Endothelial cell of umbilical vein (primary cell): ENCODE results near the gene SCAF8.

Experiments used
- CTCF ChIP-seq, 2 donors: IDR thresholded peaks; 1 replicate in 1 of 2; 2 replicates in 1 of 2; pipeline ENCODE4 v1.5.1; 2011; ENCODE audit warnings: low read length in 2 of 2, mild to moderate bottlenecking in 2 of 2, moderate library complexity in 2 of 2, control low read depth in 1 of 2, inconsistent platforms in 1 of 2, low read depth in 1 of 2; ENCODE audit not compliant: insufficient read depth in 1 of 2; ENCODE audit errors: extremely low read depth in 1 of 2
- EZH2 ChIP-seq: IDR thresholded peaks from 2 replicates; pipeline ENCODE4 v1.6.1; 2012; ENCODE audit warnings: borderline replicate concordance, low read depth, mild to moderate bottlenecking, moderate library complexity, low read length, inconsistent platforms; ENCODE audit not compliant: severe bottlenecking
- FOS ChIP-seq: IDR thresholded peaks from 2 replicates; pipeline ENCODE4 v1.6.1; 2011; ENCODE audit warnings: mild to moderate bottlenecking, low read length, moderate library complexity, borderline replicate concordance; ENCODE audit not compliant: insufficient read depth
- POLR2A ChIP-seq: IDR thresholded peaks from 2 replicates; pipeline ENCODE4 v1.6.1; 2012; ENCODE audit warnings: low read depth, mild to moderate bottlenecking, control low read depth, low read length
- POLR2AphosphoS5 ChIP-seq: IDR thresholded peaks from 2 replicates; pipeline ENCODE4 v1.6.1; 2012; ENCODE audit warnings: low read depth, mild to moderate bottlenecking, control low read depth, low read length, moderate library complexity; ENCODE audit not compliant: insufficient read depth

DNA sequence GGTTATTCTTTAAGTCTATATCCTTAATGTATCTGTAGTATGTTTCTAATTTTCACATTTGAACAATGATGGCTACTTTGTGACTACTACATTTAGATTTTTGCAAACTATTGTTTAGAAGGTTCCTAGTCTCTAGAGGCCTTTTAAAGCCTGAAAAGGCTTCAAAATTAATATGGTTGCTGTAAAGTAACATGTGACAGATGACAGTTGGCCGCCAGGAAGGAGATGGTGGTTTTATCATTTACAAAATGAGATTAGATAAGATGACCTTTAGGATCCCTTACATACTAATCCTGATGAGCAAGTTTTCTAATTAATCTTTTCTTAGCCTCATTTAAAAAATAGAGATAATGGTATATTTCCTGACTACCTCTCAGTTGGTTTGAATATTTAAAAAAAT is 18.8 kb downstream of the SCAF8 start:
- no peak for TF ChIP-seq CTCF (IDR thresholded peaks at IDR 0.05; ENCODE audit: extremely low read depth in 1 of 2, insufficient read depth in 1 of 2, low read depth in 1 of 2, low read length in 2 of 2)
- TF ChIP-seq POLR2AphosphoS5, result no peak
- no peak for TF ChIP-seq FOS
- no peak for TF ChIP-seq POLR2A
- TF ChIP-seq EZH2, result no peak
